GM21529 (cell line): ENCODE results near the gene AGBL3.
A peak's percentile ranks its signal among the peaks of the same experiment; 100 is the strongest.
"Not testable (repeated sequence)": the region's sequence is repeated elsewhere in the genome, so short reads cannot be mapped to it uniquely, and the experiment has no call there.

Experiments
- ATAC-seq: cut with Tn5 transposase; IDR thresholded peaks from one replicate; pipeline ENCODE4 v1.9.1; 2021; ENCODE audit not compliant: unreplicated experiment

AGBL3 gene

DNA sequence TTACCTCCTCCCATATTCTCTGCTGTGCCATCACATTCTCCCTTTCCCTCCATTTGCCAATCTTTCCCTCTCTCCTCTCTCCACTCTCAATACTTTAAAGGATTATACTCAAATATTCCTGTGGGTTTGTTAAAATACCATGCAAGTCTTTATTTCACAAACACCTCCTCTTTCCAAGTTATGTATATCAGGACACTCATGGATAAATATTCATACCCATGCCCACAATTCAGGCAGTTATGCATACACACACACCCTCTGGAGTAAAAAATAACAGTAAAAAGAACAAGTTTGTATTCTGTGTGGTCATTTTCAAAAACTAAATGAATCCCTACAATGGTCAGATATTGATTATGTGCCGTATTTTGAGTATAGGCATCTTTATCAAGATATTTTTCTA is 88.2 kb downstream of the AGBL3 start:
- ATAC-seq, result no peak

DNA sequence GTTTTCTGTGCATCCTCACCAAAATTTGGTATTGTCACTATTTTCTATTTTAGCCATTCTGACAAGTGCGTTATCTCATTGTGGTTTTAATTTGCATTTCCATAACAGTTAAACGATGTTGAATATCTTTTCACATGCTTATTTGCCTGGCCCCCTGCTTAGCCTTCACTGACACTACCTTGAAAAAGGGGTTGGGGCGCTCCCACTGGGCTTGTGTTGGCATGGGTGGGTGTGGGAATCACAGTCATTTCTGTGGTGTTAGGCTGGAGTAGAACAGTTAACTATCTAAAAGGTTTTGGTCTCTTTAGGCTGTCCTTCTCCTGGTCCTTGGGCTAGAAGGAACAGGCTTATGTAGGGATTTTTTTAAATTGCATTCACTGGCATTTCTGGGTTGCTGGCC is 89.4 kb downstream of the AGBL3 start:
- no peak for ATAC-seq

- ATAC-seq, result no peak
These were observed 90.6 kb downstream of the AGBL3 start for GRCh38 chr7:135076882-135077281.

GRCh38 chr7:135077642-135078041 is 91.3 kb downstream of the AGBL3 start:
- no peak for ATAC-seq

DNA sequence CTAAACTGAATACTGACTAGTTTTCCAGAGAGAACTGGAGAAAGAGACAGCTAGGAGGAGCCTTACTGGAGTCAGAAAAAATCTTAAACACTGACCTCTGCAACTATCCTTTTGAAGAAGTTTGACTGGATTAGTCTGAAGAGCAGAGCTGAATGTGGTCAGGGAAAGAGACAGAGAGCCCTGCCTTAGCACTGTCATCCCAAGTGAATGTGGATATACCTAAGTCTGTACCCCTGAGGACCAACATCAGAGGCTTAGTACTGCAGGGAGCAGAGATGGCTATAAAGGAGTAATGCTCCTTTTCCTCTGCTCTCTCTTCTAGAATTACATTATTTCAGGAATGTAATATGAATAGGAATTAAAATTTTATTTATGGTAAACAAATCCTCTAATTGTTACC is 91.7 kb downstream of the AGBL3 start:
- no peak for ATAC-seq

- no peak for ATAC-seq
These were observed 92.8 kb downstream of the AGBL3 start for GRCh38 chr7:135079068-135079467.

DNA sequence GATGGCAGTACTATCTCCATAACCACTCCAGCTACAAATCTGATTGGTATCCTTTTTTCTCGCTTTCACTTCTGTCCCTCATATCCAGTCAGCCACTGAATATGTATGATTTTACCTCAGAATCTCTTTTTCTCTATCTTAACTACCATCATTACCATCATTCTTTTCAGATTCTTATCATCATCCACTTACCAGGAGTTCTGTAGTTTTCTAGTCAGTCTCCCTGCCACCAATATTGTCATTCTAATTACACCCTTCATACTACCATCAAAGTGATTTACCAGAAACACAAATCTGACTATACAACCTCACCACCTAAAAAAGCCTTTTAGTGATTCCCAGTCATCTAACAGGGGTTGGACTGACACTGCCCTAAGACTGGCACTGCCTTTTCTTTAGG is 96.7 kb downstream of the AGBL3 start:
- ATAC-seq, result no peak

DNA sequence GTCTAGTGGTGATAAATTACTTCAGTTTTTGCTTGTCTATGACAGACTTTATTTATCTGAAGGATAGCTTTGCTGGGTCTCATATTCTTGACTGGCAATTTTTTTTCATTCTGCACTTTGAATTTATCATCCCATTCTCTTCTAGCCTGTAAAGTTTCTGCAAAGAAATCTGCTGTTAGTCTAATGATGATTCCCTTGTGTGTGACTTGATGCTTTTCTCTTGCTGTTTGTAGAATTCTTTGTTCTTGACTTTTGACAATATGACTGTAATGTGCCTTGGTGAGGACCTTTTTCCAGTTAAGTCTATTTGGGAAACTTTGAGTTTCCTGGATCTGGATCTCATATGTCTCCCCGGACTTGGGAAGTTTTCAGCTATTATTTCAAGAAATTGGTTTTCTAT is 102.3 kb downstream of the AGBL3 start:
- no peak for ATAC-seq

GRCh38 chr7:135091717-135092116 is 105.4 kb downstream of the AGBL3 start:
- ATAC-seq, result no peak

DNA sequence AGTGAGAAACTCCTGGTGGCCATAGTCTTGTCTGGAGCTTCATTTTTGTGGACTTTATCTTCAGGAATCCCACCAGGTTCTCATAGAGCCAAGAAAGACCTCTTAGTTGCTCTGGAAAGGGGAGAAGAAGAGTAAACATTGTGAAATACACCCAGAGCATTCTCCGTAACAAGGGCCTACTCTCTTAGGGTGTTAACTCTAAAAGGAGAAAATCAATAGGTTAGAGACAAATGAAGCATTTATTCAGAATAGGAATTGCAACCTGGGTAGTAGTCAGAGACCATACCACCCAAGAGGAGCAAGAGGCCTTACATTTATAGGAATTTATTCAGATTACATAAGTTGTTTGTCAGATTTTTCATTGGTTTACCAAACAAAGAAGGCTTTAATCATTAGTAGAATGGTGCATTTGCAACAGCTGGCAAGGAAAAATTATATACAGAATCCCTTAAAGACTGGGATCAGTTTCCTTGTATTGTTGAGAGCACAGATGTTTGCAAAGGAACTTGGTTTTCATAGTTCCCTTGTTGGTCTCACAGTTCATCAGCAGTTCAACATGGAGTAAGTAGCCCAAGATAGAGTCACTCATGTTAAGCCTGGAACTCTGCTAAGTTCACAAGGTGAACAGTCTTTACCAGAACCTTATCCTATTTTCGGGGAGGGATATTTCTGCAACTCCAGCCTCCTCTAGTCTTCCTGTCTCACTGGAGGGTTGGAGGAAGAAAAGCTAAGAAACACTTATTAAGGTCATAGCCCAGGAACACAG is 108.3 kb downstream of the AGBL3 start:
- no peak for ATAC-seq

DNA sequence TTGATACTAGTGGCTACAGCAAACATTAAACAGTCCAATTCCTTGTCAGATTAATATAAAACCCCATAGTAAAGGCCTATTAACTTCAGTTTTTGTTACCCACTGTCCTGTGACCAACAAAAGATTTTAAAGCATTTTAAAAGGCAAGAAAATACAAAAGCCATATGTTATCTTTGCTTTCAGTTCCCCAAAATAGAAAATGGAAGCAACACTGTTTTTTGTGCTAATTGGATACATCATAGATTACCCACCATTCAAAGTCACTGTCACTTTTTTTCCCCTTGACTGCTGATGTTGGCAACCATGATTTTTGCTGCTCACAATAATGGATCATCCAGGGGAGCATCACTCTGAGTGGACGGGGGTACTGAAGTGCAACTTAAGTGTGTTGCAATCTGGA is 109.1 kb downstream of the AGBL3 start:
- no peak for ATAC-seq

GRCh38 chr7:135098391-135098790 is 112.1 kb downstream of the AGBL3 start:
- ATAC-seq, result no peak

GRCh38 chr7:135100856-135101255 is 114.5 kb downstream of the AGBL3 start:
- no peak for ATAC-seq

GRCh38 chr7:135102372-135102771 is 116.1 kb downstream of the AGBL3 start:
- ATAC-seq, result peak; percentile 92

- ATAC-seq, result no peak
These were observed 123.3 kb downstream of the AGBL3 start for GRCh38 chr7:135109562-135109961.

- ATAC-seq, result no peak
These were observed 123.7 kb downstream of the AGBL3 start for GRCh38 chr7:135109976-135110375.

- no peak for ATAC-seq
These were observed 125.1 kb downstream of the AGBL3 start for GRCh38 chr7:135111379-135111778.

DNA sequence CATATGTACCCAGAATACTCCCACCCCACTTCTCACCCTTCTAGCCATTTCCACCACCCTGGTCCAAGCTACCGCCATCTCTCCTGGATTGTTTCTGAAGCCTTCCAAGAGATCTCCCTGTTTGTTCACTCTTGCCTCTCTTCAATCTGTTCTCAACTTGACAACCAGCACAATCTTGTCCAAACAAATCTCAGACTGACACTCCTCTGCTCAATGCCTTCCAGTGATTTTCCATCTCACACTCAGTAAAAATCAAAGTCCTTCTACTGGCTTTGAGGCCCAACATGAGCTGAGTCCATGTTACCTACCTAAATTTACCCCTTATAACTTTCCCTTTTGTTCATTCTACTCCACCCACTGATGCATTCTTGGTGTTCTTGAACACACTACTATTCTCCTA is 128.3 kb downstream of the AGBL3 start:
- ATAC-seq, result no peak

DNA sequence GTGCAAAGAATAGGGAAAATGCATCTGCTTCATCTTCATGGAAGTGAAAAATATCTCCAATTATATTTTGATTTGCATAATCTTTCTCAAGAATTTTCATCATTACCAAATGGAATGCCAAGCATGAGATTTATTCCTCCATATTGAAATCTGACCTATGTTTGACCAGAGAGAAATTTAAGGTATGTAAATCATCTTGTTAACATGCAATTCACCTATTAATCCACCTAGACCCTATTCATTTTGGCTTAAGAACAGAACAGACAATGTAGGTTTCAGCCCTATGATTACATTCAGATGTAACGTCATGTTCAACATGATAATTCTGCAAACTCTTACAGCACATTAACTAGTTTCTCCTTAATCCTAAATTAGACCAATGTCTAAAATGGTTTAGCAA is 130.8 kb downstream of the AGBL3 start:
- ATAC-seq, result no peak

- ATAC-seq, result no peak
These were observed 135.6 kb downstream of the AGBL3 start for GRCh38 chr7:135121868-135122267.

GRCh38 chr7:135124631-135125030 is 138.3 kb downstream of the AGBL3 start:
- ATAC-seq, result not testable (repeated sequence)

DNA sequence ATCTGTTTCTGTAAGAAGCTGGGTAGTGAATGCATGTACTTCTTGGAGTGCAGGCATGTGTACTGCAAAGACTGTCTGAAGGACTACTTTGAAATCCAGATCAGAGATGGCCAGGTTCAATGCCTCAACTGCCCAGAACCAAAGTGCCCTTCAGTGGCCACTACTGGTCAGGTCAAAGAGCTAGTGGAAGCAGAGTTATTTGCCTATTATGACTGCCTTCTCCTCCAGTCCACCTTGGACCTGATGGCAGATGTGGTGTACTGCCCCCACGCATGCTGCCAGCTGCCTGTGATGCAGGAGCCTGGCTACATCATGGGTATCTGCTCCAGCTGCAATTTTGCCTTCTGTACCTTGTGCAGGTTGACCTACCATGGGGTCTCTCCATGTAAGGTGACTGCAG is 142.6 kb downstream of the AGBL3 start:
- no peak for ATAC-seq

GRCh38 chr7:135129579-135129978 is 143.3 kb downstream of the AGBL3 start:
- no peak for ATAC-seq
